GM12872 (cell line): ENCODE measurements around the gene ARF6.

ENCODE experiments used
- CTCF ChIP-seq: IDR thresholded peaks from 3 replicates; pipeline ENCODE4 v1.5.1; 2011; ENCODE audit warnings: low read depth, mild to moderate bottlenecking, low read length, moderate library complexity; ENCODE audit not compliant: insufficient read depth

ARF6 gene

GRCh38 chr14:49919825-49920659 is 27.2 kb downstream of the ARF6 start:
- TF ChIP-seq CTCF: no peak

- no peak for TF ChIP-seq CTCF
These were observed 28.1 kb downstream of the ARF6 start for GRCh38 chr14:49920935-49921334.

DNA sequence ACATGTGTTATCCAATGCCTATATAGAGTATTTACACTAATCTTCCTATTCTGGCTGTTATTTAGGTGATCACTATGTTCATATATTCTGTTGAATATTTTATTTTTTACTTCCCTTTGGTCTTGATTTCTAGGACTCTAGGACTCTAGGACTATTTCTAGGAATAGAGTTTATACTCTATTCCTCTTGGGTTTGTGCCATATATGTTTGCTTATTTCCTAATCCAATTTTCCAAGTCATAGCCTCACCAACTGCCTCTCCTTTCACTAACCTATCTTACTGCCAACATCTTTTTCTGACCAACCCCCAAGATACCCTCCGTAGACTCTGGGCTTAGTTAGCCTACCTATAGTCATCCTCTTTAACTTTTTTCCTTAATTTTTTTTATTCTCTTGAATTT is 28.5 kb downstream of the ARF6 start:
- TF ChIP-seq CTCF: no peak

GRCh38 chr14:49923442-49923841 is 30.6 kb downstream of the ARF6 start:
- no peak for TF ChIP-seq CTCF

DNA sequence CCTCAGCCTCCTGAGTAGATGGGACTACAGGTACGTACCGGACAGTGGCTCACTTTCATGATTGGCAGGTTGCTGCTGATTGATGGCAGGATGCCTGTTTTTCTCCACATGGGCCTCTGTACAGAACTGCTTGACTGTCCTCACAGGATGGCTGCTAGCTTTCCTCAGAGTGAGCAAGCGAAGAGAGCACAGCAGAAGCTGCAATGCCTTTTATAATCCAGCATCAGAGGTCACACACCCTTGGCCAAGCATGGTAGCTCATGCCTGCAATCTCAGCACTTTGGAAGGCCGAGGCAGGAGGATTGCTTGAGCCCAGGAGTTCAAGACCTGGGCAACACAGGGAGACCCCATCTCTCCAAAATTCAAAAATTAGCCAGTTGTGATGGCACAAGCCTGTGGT is 31.0 kb downstream of the ARF6 start:
- no peak for TF ChIP-seq CTCF

DNA sequence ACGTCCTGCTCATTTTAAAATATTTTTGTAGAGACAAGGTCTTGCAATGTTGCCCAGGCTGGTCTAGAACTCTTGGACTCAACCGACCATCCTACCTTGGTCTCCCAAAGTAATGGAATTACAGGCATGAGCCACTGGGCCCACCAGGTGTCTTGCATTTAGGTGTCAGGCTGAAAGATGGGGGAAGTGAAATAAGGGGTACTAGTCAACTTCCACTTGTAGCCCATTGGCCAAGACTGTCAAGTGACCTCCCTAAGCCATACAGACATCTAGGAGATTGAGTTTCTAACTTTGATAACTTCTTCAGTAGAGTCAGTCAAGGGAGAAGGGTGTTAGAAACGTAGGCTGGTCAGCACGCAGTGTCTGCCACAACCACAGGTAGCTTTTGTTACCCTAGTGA is 32.0 kb downstream of the ARF6 start:
- no peak for TF ChIP-seq CTCF

- TF ChIP-seq CTCF: no peak
These were observed 33.9 kb downstream of the ARF6 start for GRCh38 chr14:49926803-49927202.

DNA sequence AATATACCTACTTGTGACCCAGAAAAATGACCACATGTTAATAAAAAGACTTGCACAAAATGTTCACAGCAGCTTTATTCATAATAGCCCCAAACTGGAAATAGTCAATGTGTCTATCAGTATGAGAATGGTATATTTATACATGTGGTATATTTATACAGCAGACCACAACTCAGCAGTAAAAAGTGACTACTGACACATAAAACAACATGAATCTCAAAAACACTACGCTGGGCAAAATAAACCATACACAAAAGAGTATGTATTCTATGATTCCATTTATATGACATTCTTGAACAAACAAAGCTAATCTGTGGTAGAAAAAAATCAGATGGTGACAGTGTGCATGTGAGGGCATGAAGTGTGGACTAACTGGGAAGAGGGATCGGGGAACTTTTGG is 35.1 kb downstream of the ARF6 start:
- TF ChIP-seq CTCF: no peak
